GM12878 (cell line): ENCODE measurements around the gene FAM83D. TPM values are rescaled to one million over a fixed set of nuclear protein-coding genes. Genes with fewer than 3 reads are reported as not detected.
"Not testable (repeated sequence)": the region's sequence is repeated elsewhere in the genome, so short reads cannot be mapped to it uniquely, and the experiment has no call there.

ENCODE experiments used
- ATAC-seq: fragments of 200-7000 bp; cut with Tn5 transposase; 3 replicates; pipeline ENCODE4 v1.9.1; 2020; ENCODE audit warnings: mild to moderate bottlenecking, moderate library complexity
- BruUV-seq: library from RNA; stranded (reverse); fragments of 400-500 nt; replicated peaks from 2 replicates; lab custom pipeline; 2021; lab: Mats Ljungman, UMichigan
- CTCF ChIA-PET: fragments of 300-600 bp; sonication (Branson Sonifier 250); formaldehyde crosslinking; extraction: SDS; loops from one replicate; lab custom pipeline; 2021; ENCODE audit warnings: inconsistent platforms; lab: Yijun Ruan, JAX
- POLR2A ChIA-PET: fragments of 350-600 bp; formaldehyde crosslinking; extraction: SDS; loops from one replicate; lab custom pipeline; 2021; ENCODE audit warnings: inconsistent platforms; lab: Charles Lee
- RAD21 ChIA-PET: fragments of 300-600 bp; sonication (Branson Sonifier 250); formaldehyde crosslinking; loops from one replicate; lab custom pipeline; 2023; ENCODE audit warnings: antibody characterized with exemption; ENCODE audit not compliant: unreplicated experiment; lab: Charles Lee
- SMC1A ChIA-PET: fragments of 300-600 bp; sonication (Branson Sonifier 250); formaldehyde crosslinking; loops from one replicate; lab custom pipeline; 2023; ENCODE audit not compliant: unreplicated experiment, uncharacterized antibody; lab: Charles Lee
- DNase-seq: peaks from one replicate; pipeline ENCODE4 v3.0.0-alpha.2; 2011; ENCODE audit warnings: low read depth, low spot score
- FAIRE-seq: peaks from 3 replicates; lab custom pipeline; 2011; peaks lifted over from hg19 to GRCh38; lab: Jason Lieb, UNC
- H2AFZ ChIP-seq: 2 replicates; pipeline ENCODE4 v1.6.0; 2011; ENCODE audit warnings: low read depth, low read length, control low read depth; ENCODE audit not compliant: control insufficient read depth
- H3K27ac ChIP-seq: 2 replicates; pipeline ENCODE4 v1.5.1; 2011; ENCODE audit warnings: control low read depth; ENCODE audit not compliant: control insufficient read depth, insufficient read depth
- H3K27me3 ChIP-seq, 2 experiments: replicated peaks in 1 of 2; 2 replicates each; pipeline versions ENCODE4 v1.6.0 to v1.6.1; 2011; ENCODE audit warnings: low read length in 1 of 2; ENCODE audit not compliant: control insufficient read depth in 2 of 2, insufficient read depth in 2 of 2
- H3K36me3 ChIP-seq, 2 experiments: 2 replicates each; pipeline ENCODE4 v1.5.1; 2011; ENCODE audit warnings: low read length in 1 of 2; ENCODE audit not compliant: control insufficient read depth in 2 of 2, insufficient read depth in 2 of 2
- H3K4me1 ChIP-seq: 2 replicates; pipeline ENCODE4 v1.6.1; 2011; ENCODE audit warnings: mild to moderate bottlenecking, low read length, moderate library complexity, mixed read lengths; ENCODE audit not compliant: control insufficient read depth, insufficient read depth
- H3K4me2 ChIP-seq: 2 replicates; pipeline ENCODE4 v1.6.0; 2011; ENCODE audit warnings: control low read depth; ENCODE audit not compliant: control insufficient read depth, insufficient read depth
- H3K4me3 ChIP-seq: fragments of 200-600 bp; sonication (generic); 2 replicates; pipeline ENCODE4 v1.5.1; 2016
- H3K79me2 ChIP-seq: 2 replicates; pipeline ENCODE4 v1.6.0; 2011; ENCODE audit warnings: low read length; ENCODE audit not compliant: control insufficient read depth, insufficient read depth
- H3K9ac ChIP-seq: 2 replicates; pipeline ENCODE4 v1.8.0; 2011; ENCODE audit warnings: low read length, control low read depth, mixed read lengths; ENCODE audit not compliant: control insufficient read depth, insufficient read depth
- H3K9me3 ChIP-seq: replicated peaks from 3 replicates; pipeline ENCODE4 v1.5.1; 2011; ENCODE audit warnings: mild to moderate bottlenecking, low read length; ENCODE audit not compliant: control insufficient read depth, insufficient read depth
- H4K20me1 ChIP-seq: 2 replicates; pipeline ENCODE4 v1.6.0; 2011; ENCODE audit not compliant: control insufficient read depth, insufficient read depth
- IKZF1 ChIP-seq: fragments of 450-650 bp; conservative IDR thresholded peaks from 2 replicates; pipeline ENCODE4 v1.6.1; 2017; ENCODE audit warnings: antibody characterized with exemption, mild to moderate bottlenecking
- KLF5 ChIP-seq: fragments of 450-650 bp; IDR thresholded peaks from 2 replicates; pipeline ENCODE4 v1.6.1; 2014; ENCODE audit warnings: mild to moderate bottlenecking; ENCODE audit not compliant: partially characterized antibody
- NBN ChIP-seq: fragments of 450-650 bp; IDR thresholded peaks from 2 replicates; pipeline ENCODE4 v1.6.1; 2016
- PML ChIP-seq: IDR thresholded peaks from 2 replicates; pipeline ENCODE4 v1.6.1; 2012; ENCODE audit warnings: low read length, inconsistent platforms
- WGBS: methylation state at CpG from one replicate; pipeline ENCODE4 v1.1.6; 2016; ENCODE audit warnings: low lambda C conversion rate; ENCODE audit not compliant: insufficient replicate concordance, insufficient coverage; ENCODE audit errors: missing lambda C conversion rate; 5-methylcytosine and 5-hydroxymethylcytosine counted together
- in situ Hi-C: fragments of 300-500 bp; cut with MboI; formaldehyde crosslinking; loops from 9 replicates; pipeline ENCODE4 v1.14.3; 2018; ENCODE audit warnings: mixed read lengths
- intact Hi-C: fragments of 100-400 bp; cut with micrococcal nuclease; formaldehyde crosslinking; loops from one replicate; pipeline ENCODE4 v1.14.2; 2022; ENCODE audit not compliant: unreplicated experiment
- polyA plus RNA-seq, 11 experiments: library from polyadenylated mRNA; depleted of rRNA in 4 of 11; unstranded in 6 of 11; stranded (reverse) in 5 of 11; fragments of >200 nt; fragmentation: Nextera tagmentation in 4 of 11; fragmentation: Illumina TruSeq in 1 of 11; extraction: Ambion mirVana in 4 of 11; extraction: Trizol in 1 of 11; gene quantifications; 1 replicate in 1 of 11; 2 replicates in 10 of 11; pipeline versions ENCODE4 v1.2.1 to v1.2.3, GENCODE V29; 2011 to 2016; ENCODE audit warnings: inconsistent platforms in 2 of 11, missing spikeins in 2 of 11, low read depth in 1 of 11
- total RNA-seq, 4 experiments: library from RNA; depleted of rRNA in 3 of 4; stranded (reverse); fragments of >200 nt in 3 of 4; fragmentation: Illumina TruSeq in 1 of 4; extraction: Trizol in 1 of 4; gene quantifications; 2 replicates each; pipeline versions ENCODE4 v1.2.1 to v1.2.3, GENCODE V29; 2013 to 2021
- TF ChIP-seq, protein P1 (sequence below): fragments of 450-650 bp; conservative IDR thresholded peaks from 2 replicates; pipeline ENCODE4 v1.6.1; 2017; ENCODE audit warnings: mild to moderate bottlenecking, moderate library complexity

FAM83D gene
- total and polyA plus RNA-seq, 10 of the 15 experiments (the other 5 are each of a cell fraction or from before 2014, with no cell fraction given), result 4.5 to 34.8 (median 19.2) TPM

DNA sequence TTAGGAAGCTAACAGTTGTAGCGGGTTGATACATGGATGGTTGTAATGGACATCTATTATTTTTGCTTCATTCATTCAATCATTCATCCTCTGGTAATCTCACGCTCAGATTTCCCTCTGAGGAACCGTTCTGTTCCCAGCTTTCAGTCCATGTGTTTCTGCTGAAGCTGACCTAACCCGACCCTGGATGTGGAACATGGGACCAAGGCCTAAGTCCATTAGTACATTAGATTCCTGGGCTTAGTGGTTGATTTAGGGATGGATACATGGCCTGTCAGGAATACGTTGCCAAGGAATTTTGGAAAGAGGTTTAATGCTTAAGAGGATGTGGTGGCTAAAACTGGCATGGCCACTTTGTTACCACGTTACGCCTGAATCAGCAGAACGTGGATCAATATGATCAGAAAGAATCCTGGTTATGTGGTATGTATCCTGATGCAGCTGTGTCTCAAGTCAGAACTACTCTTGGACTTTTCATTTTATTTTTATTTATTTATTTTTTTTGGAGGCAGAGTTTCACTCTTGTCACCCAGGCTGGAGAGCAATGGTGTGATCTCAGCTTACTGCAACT, 31.8 kb downstream of the FAM83D start (continued):
- TF ChIP-seq PML, result no peak

DNA sequence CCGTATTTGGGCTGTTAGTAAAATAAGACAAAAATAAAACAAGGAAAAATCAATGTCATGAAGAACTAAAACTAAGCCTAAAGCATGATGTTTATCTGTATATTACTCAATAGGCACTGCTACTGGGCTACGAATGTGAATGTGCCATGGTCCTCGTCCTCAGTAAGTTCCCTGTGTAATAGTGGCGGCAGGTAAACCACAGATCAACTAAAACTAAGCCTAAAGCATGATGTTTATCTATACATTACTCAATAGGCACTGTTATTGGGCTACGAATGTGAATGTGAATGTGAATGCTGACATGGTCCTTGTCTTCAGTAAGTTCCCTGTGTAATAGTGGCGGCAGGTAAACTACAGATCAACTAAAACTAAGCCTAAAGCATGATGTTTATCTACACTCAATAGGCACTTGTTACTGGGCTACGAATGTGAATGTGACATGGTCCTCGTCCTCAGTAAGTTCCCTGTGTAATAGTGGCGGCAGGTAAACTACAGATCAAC, 34.0 kb downstream of the FAM83D start:
- H3K79me2 ChIP-seq, result peaks cover 28% of the 10 kb centered on the region
- intact Hi-C loops, ATAC-seq, in situ Hi-C loops, H3K27ac ChIP-seq, FAIRE-seq, H2AFZ ChIP-seq, H3K4me1 ChIP-seq, H3K27me3 ChIP-seq, H3K9me3 ChIP-seq, H3K9ac ChIP-seq, H3K36me3 ChIP-seq, BruUV-seq, H3K4me3 ChIP-seq, H3K4me2 ChIP-seq, DNase-seq, H4K20me1 ChIP-seq: not testable (repeated sequence)
- SMC1A ChIA-PET, result interaction anchor here (1.9 to 16.7 kb wide), 5 partner anchors 25 to 89 kb away, joined by 5 to 237 read pairs (median 37); partner anchors contain the start of gene FAM83D
- WGBS, result 94% methylated on average over 9 of the region's 9 CpGs
- CTCF ChIA-PET, result interaction anchor here (5.3 to 8.3 kb wide), 3 partner anchors 30 to 90 kb away, joined by 37 to 94 read pairs (median 62); no protein-coding TSS in a partner anchor
- POLR2A ChIA-PET, result interaction anchor here (0.9 to 7.4 kb wide), 2 partner anchors 25 to 36 kb away, joined by 3 to 48 read pairs; no protein-coding TSS in a partner anchor
- RAD21 ChIA-PET, result interaction anchor here (1.1 to 6.6 kb wide), 4 partner anchors 31 to 99 kb away, joined by 3 to 109 read pairs (median 54); partner anchors contain the start of gene FAM83D

DNA sequence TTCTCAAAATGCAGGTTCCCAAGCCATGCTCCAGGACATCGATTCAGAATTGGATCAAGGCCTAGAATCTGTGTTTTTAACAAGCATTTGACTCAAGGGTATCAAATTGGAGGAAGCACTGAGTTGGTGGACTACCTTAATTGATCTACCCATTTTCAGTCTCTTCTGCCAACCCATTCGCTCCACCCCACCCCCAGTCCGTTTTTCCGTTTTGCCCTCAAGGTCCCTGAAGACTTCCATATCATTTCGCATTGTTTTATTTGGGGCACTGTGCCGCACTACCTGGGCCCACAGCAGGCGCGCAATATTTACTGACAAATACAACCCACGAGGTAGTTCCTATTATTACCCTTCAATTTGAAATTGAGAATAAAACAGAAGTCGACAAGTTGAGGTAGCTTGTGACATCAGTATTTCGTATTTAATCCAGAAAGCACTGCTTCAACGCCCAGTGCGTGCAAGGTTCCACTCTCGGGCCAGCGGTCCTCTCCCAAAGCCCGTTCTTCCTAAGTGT, 35.4 kb downstream of the FAM83D start:
- intact Hi-C loops, result loop anchor here (1.0 to 2.0 kb wide), 4 partner anchors 29 to 87 kb away; no protein-coding TSS in a partner anchor
- Histone ChIP-seq H3K79me2 (peaks cover 35% of the 10 kb centered on the region), H3K36me3 (no peaks in the 10 kb centered on the region), H4K20me1 (no peaks in the 10 kb centered on the region), H3K9ac (peak overlapping the region; percentile 87), H3K27me3 (no peaks in the 10 kb centered on the region), H3K27ac (peak overlapping the region; percentile 86), H3K4me1 (no peaks in the 10 kb centered on the region)
- 7% methylated on average over 16 of the region's 16 CpGs for WGBS
- ATAC-seq (no peak), FAIRE-seq (no peak)
- CTCF ChIA-PET, result interaction anchor here (0.7 to 8.3 kb wide), 21 partner anchors 8 to 314 kb away, joined by 3 to 94 read pairs (median 6); partner anchors contain the start of gene FAM83D
- SMC1A ChIA-PET, result interaction anchor here (0.6 to 16.7 kb wide), 15 partner anchors 10 to 154 kb away, joined by 3 to 237 read pairs (median 7); partner anchors contain the start of gene FAM83D
- BruUV-seq, result TSS peak; percentile 95
- TF ChIP-seq, protein P1, sequence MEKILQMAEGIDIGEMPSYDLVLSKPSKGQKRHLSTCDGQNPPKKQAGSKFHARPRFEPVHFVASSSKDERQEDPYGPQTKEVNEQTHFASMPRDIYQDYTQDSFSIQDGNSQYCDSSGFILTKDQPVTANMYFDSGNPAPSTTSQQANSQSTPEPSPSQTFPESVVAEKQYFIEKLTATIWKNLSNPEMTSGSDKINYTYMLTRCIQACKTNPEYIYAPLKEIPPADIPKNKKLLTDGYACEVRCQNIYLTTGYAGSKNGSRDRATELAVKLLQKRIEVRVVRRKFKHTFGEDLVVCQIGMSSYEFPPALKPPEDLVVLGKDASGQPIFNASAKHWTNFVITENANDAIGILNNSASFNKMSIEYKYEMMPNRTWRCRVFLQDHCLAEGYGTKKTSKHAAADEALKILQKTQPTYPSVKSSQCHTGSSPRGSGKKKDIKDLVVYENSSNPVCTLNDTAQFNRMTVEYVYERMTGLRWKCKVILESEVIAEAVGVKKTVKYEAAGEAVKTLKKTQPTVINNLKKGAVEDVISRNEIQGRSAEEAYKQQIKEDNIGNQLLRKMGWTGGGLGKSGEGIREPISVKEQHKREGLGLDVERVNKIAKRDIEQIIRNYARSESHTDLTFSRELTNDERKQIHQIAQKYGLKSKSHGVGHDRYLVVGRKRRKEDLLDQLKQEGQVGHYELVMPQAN, result peak; percentile 39
- TF ChIP-seq IKZF1, result no peak
- TF ChIP-seq NBN, result no peak
- TF ChIP-seq PML, result no peak
- TF ChIP-seq KLF5, result peak; percentile 18
- TF ChIP-seq, all 136 proteins: peak for 2
- DNase-seq, result no peak
- Histone ChIP-seq H2AFZ (peak overlapping the region; percentile 93), H3K9me3 (no peaks in the 10 kb centered on the region), H3K4me3 (peak overlapping the region; percentile 69), H3K4me2 (peak overlapping the region; percentile 91)
- POLR2A ChIA-PET, result interaction anchor here (0.8 to 7.4 kb wide), 12 partner anchors 12 to 157 kb away, joined by 3 to 48 read pairs (median 6); partner anchors contain the start of gene PPP1R16B
- in situ Hi-C loops, result no loop called here
- RAD21 ChIA-PET, result interaction anchor here (0.9 to 6.6 kb wide), 18 partner anchors 14 to 328 kb away, joined by 3 to 109 read pairs (median 4); partner anchors contain the start of genes ACTR5, FAM83D and PPP1R16B
